ENCODE data around the gene PRDM10.

DNA sequence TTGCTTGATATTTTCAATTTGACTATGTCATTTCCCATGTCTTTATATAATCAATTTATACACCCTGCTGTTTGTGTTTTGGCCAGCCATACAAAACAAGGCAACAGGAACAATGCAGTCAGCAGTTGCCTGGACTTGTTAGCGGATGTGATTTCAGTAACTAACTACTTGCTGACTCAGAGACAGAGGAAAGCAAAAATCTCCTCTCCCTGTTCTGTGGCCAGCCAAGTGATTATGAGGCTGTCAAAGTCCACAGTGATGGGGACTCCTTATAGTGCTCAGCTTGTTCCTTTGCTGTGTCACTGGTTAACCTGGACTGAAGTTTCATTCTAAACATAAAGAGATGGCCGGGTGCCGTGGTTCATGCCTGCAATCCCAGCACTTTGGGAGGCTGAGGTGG, 34.4 kb upstream of the PRDM10 start:
- TF ChIP-seq, protein P1, sequence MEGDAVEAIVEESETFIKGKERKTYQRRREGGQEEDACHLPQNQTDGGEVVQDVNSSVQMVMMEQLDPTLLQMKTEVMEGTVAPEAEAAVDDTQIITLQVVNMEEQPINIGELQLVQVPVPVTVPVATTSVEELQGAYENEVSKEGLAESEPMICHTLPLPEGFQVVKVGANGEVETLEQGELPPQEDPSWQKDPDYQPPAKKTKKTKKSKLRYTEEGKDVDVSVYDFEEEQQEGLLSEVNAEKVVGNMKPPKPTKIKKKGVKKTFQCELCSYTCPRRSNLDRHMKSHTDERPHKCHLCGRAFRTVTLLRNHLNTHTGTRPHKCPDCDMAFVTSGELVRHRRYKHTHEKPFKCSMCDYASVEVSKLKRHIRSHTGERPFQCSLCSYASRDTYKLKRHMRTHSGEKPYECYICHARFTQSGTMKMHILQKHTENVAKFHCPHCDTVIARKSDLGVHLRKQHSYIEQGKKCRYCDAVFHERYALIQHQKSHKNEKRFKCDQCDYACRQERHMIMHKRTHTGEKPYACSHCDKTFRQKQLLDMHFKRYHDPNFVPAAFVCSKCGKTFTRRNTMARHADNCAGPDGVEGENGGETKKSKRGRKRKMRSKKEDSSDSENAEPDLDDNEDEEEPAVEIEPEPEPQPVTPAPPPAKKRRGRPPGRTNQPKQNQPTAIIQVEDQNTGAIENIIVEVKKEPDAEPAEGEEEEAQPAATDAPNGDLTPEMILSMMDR (IDR thresholded peaks at IDR 0.05) = no peak
- TF ChIP-seq POLR2A (IDR thresholded peaks at IDR 0.05) = no peak
